HG02852 (cell line): ENCODE results near the gene OR52B2.

ENCODE experiments used
- ATAC-seq: cut with Tn5 transposase; IDR thresholded peaks from one replicate; pipeline ENCODE4 v1.9.1; 2021; ENCODE audit warnings: mild to moderate bottlenecking, moderate library complexity; ENCODE audit not compliant: unreplicated experiment

The OR52B2 gene

GRCh38 chr11:6170226-6170625 is at the start of gene OR52B2:
TSS of gene OR52B2 (minus strand) at chr11:6170326. CDS start at chr11:6170326, 0 bp downstream.
- ATAC-seq: no peak

GRCh38 chr11:6219359-6219758 is 49.2 kb upstream of the OR52B2 start:
- no peak for ATAC-seq

GRCh38 chr11:6217722-6218121 is 47.6 kb upstream of the OR52B2 start:
- ATAC-seq: no peak

GRCh38 chr11:6216501-6216900 is 46.4 kb upstream of the OR52B2 start:
- no peak for ATAC-seq

- ATAC-seq: no peak
Measured at GRCh38 chr11:6214530-6214929, 44.4 kb upstream of the OR52B2 start.

- ATAC-seq: no peak
Measured at GRCh38 chr11:6210274-6210955, 40.3 kb upstream of the OR52B2 start.

GRCh38 chr11:6209801-6210200 is 39.7 kb upstream of the OR52B2 start:
- no peak for ATAC-seq

GRCh38 chr11:6206456-6207180 is 36.5 kb upstream of the OR52B2 start:
- ATAC-seq: no peak

GRCh38 chr11:6205366-6205765 is 35.2 kb upstream of the OR52B2 start, which contains the start of gene C11orf42:
TSS of gene C11orf42 (plus strand) at chr11:6205557. CDS start at chr11:6205616, 59 bp downstream.
- ATAC-seq: no peak

- ATAC-seq: no peak
Measured at GRCh38 chr11:6204706-6205105, 34.6 kb upstream of the OR52B2 start.

- peak; percentile 76 for ATAC-seq
Measured at GRCh38 chr11:6203327-6203726, 33.2 kb upstream of the OR52B2 start.

- no peak for ATAC-seq
Measured at GRCh38 chr11:6202041-6202440, 31.9 kb upstream of the OR52B2 start.

- ATAC-seq: no peak
Measured at GRCh38 chr11:6201481-6201880, 31.4 kb upstream of the OR52B2 start.

GRCh38 chr11:6200975-6201374 is 30.8 kb upstream of the OR52B2 start:
- no peak for ATAC-seq

GRCh38 chr11:6199174-6199810 is 29.2 kb upstream of the OR52B2 start, which contains the start of gene OR52W1:
TSS of gene OR52W1 (plus strand) at chr11:6199224. CDS start at chr11:6199224, 0 bp downstream.
- no peak for ATAC-seq

- ATAC-seq: no peak
Measured at GRCh38 chr11:6197466-6198200, 27.5 kb upstream of the OR52B2 start.

GRCh38 chr11:6196396-6196795 is 26.3 kb upstream of the OR52B2 start:
- ATAC-seq: no peak

GRCh38 chr11:6194065-6194581 is 24.0 kb upstream of the OR52B2 start:
- ATAC-seq: no peak

- no peak for ATAC-seq
Measured at GRCh38 chr11:6191742-6192141, 21.6 kb upstream of the OR52B2 start.

- ATAC-seq: no peak
Measured at GRCh38 chr11:6175440-6175839, 5.3 kb upstream of the OR52B2 start.
